ENCODE measurements around the gene TIMM50.

TIMM50 gene

GRCh38 chr19:39463403-39463802 is 17.2 kb upstream of the TIMM50 start:
- DNase-seq (ENCODE audit: low read depth): no peak
- TF ChIP-seq CTCF (IDR thresholded peaks at IDR 0.05; ENCODE audit: low read length, missing control alignments): no peak

GRCh38 chr19:39465956-39466747 is 14.5 kb upstream of the TIMM50 start:
- H3K4me3 ChIP-seq (replicated peaks; ENCODE audit: low read depth, low read length): no peak overlapping the region
- TF ChIP-seq CTCF (IDR thresholded peaks at IDR 0.05; ENCODE audit: low read length, missing control alignments): no peak
- DNase-seq (ENCODE audit: low read depth): no peak

More at GRCh38 chr19:39463403-39463802, 17.2 kb upstream of the TIMM50 start:
- H3K4me3 ChIP-seq (replicated peaks; ENCODE audit: low read depth, low read length): no peak overlapping the region

GRCh38 chr19:39467941-39468340 is 12.7 kb upstream of the TIMM50 start:
- H3K4me3 ChIP-seq (replicated peaks; ENCODE audit: low read depth, low read length): no peak overlapping the region
- no peak for TF ChIP-seq CTCF (IDR thresholded peaks at IDR 0.05; ENCODE audit: low read length, missing control alignments)
- no peak for DNase-seq (ENCODE audit: low read depth)

- no peak overlapping the region for H3K4me3 ChIP-seq (replicated peaks; ENCODE audit: low read depth, low read length)
- DNase-seq (ENCODE audit: low read depth): no peak
- no peak for TF ChIP-seq CTCF (IDR thresholded peaks at IDR 0.05; ENCODE audit: low read length, missing control alignments)
Measured at GRCh38 chr19:39469036-39469435, 11.6 kb upstream of the TIMM50 start.

- no peak for TF ChIP-seq CTCF (IDR thresholded peaks at IDR 0.05; ENCODE audit: low read length, missing control alignments)
Measured at GRCh38 chr19:39469567-39469966, 11.1 kb upstream of the TIMM50 start.

GRCh38 chr19:39470724-39471339 is 9.8 kb upstream of the TIMM50 start:
- no peak for DNase-seq (ENCODE audit: low read depth)
- TF ChIP-seq CTCF (IDR thresholded peaks at IDR 0.05; ENCODE audit: low read length, missing control alignments): no peak
- H3K4me3 ChIP-seq (replicated peaks; ENCODE audit: low read depth, low read length): no peak overlapping the region

More at GRCh38 chr19:39469567-39469966, 11.1 kb upstream of the TIMM50 start:
- DNase-seq (ENCODE audit: low read depth): no peak
- H3K4me3 ChIP-seq (replicated peaks; ENCODE audit: low read depth, low read length): no peak overlapping the region

All from fibroblast of pulmonary artery (primary cell).